Mammary epithelial cell (primary cell): Measurements from ENCODE around the gene RMND1.

Experiments used
- CTCF ChIP-seq, 2 donors: IDR thresholded peaks in 1 of 2; conservative IDR thresholded peaks in 1 of 2; 2 replicates each; pipeline ENCODE4 v1.5.1; 2011 to 2012; ENCODE audit warnings: inconsistent platforms in 2 of 2, low read length in 2 of 2, mild to moderate bottlenecking in 2 of 2, control low read depth in 1 of 2, low read depth in 1 of 2; ENCODE audit not compliant: insufficient read depth in 1 of 2; ENCODE audit errors: extremely low read depth in 1 of 2
- EZH2 ChIP-seq: IDR thresholded peaks from 2 replicates; pipeline ENCODE4 v1.6.1; 2012; ENCODE audit warnings: low read length, inconsistent platforms, borderline replicate concordance

- TF ChIP-seq CTCF (conservative IDR thresholded peaks at IDR 0.05 in 1 of 2, IDR thresholded peaks at IDR 0.05 in 1 of 2; ENCODE audit: extremely low read depth in 1 of 2, insufficient read depth in 1 of 2, low read depth in 1 of 2, low read length in 2 of 2): no peak
- TF ChIP-seq EZH2: no peak
These were observed 86.7 kb downstream of the RMND1 start for GRCh38 chr6:151365233-151365632.
